Cardiac muscle cell (in vitro differentiated cells and primary cell): ENCODE results near the gene DOCK2. TPM values are rescaled to one million over a fixed set of nuclear protein-coding genes. Genes with fewer than 3 reads are reported as not detected.

ENCODE experiments used
- DNase-seq, 2 donors: peaks; one replicate each; pipeline versions ENCODE4 v3.0.0 to v3.0.0-alpha.2; 2010 to 2017; ENCODE audit warnings: low read depth in 1 of 2, low spot score in 1 of 2
- H3K27ac ChIP-seq: fragments of 200-600 bp; sonication (generic); 2 replicates; pipeline ENCODE4 v1.5.1; 2016
- H3K27me3 ChIP-seq: fragments of 200-600 bp; sonication (generic); 2 replicates; pipeline ENCODE4 v1.6.0; 2016; ENCODE audit warnings: control low read depth
- H3K36me3 ChIP-seq: fragments of 200-600 bp; sonication (generic); 2 replicates; pipeline ENCODE4 v1.5.1; 2016; ENCODE audit warnings: control low read depth
- H3K4me1 ChIP-seq: fragments of 200-600 bp; sonication (generic); 2 replicates; pipeline ENCODE4 v1.8.1; 2017; ENCODE audit warnings: low read depth, mild to moderate bottlenecking, mixed run types
- H3K4me3 ChIP-seq: fragments of 200-600 bp; sonication (generic); 2 replicates; pipeline ENCODE4 v1.5.1; 2016; ENCODE audit warnings: mild to moderate bottlenecking
- H3K9me3 ChIP-seq: fragments of 200-600 bp; sonication (generic); 2 replicates; pipeline ENCODE4 v1.5.1; 2017; ENCODE audit warnings: low read depth, mild to moderate bottlenecking, control low read depth
- polyA plus RNA-seq: library from polyadenylated mRNA; unstranded; fragments of >200 nt; fragmentation: Nextera tagmentation; extraction: Ambion mirVana; gene quantifications from 2 replicates; pipeline ENCODE4 v1.2.1, GENCODE V29; 2016
- total RNA-seq: library from RNA; depleted of rRNA; stranded (reverse); fragments of >200 nt; gene quantifications from 2 replicates; pipeline ENCODE4 v1.2.3, GENCODE V29; 2016
- TF ChIP-seq, protein P1 (sequence below): IDR thresholded peaks from 2 replicates; pipeline ENCODE4 v1.5.1; 2012; ENCODE audit warnings: low read depth, mild to moderate bottlenecking, low read length

DOCK2 gene
- total and polyA plus RNA-seq, 2 experiments from 2014 or later = 3.3 to 6.5 TPM

DNA sequence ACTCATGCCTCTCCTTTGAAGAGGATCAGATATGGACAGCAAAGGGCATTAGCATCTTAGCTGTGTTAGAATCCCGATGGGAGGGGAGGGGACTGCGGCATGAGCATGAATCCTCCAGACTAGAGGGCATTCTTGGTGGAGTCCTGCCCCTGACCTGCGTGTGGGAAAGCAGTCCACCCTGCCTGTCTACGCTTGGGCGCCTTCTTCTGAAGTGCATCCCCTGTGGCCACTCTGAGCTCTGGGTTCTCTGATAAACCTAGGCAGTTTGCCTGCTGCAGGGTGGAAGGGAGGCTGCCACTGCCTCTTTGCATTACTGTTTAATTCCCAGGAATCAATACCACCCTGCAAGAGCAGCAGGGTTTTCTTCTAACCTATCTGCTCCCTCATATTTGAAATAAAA, 173.9 kb downstream of the DOCK2 start:
- TF ChIP-seq, protein P1, sequence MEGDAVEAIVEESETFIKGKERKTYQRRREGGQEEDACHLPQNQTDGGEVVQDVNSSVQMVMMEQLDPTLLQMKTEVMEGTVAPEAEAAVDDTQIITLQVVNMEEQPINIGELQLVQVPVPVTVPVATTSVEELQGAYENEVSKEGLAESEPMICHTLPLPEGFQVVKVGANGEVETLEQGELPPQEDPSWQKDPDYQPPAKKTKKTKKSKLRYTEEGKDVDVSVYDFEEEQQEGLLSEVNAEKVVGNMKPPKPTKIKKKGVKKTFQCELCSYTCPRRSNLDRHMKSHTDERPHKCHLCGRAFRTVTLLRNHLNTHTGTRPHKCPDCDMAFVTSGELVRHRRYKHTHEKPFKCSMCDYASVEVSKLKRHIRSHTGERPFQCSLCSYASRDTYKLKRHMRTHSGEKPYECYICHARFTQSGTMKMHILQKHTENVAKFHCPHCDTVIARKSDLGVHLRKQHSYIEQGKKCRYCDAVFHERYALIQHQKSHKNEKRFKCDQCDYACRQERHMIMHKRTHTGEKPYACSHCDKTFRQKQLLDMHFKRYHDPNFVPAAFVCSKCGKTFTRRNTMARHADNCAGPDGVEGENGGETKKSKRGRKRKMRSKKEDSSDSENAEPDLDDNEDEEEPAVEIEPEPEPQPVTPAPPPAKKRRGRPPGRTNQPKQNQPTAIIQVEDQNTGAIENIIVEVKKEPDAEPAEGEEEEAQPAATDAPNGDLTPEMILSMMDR = no peak
- peaks cover 4% of the 10 kb centered on the region for H3K4me1 ChIP-seq
- no peak for DNase-seq
- no peak overlapping the region for H3K27ac ChIP-seq
- H3K36me3 ChIP-seq = no peaks in the 10 kb centered on the region
- H3K4me3 ChIP-seq = no peak overlapping the region
- no peaks in the 10 kb centered on the region for H3K27me3 ChIP-seq
- H3K9me3 ChIP-seq = no peaks in the 10 kb centered on the region

DNA sequence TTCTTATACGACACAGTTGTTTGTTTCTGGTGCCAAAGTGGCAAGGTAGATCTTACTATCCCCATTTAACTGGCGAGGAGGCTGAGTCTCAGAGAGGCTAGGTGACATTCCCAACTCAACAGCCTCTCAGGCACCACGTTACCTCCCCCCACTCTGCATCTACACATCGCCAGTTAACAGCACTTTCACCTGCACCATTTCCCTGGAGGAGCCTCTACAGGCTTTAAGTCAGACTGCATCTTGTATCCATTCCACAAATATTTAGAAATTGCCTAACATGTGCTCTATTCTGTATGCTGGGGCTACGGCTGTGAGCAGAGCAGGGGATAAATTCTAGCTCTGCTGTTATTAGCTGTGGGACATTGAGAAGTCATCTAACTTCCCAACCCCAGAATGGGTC, 174.6 kb downstream of the DOCK2 start:
- H3K27me3 ChIP-seq = no peaks in the 10 kb centered on the region
- TF ChIP-seq, protein P1 = no peak
- DNase-seq = no peak
- H3K36me3 ChIP-seq = no peaks in the 10 kb centered on the region
- no peak overlapping the region for H3K4me3 ChIP-seq
- H3K9me3 ChIP-seq = no peaks in the 10 kb centered on the region
- H3K4me1 ChIP-seq = peaks cover 6% of the 10 kb centered on the region
- H3K27ac ChIP-seq = no peak overlapping the region

DNA sequence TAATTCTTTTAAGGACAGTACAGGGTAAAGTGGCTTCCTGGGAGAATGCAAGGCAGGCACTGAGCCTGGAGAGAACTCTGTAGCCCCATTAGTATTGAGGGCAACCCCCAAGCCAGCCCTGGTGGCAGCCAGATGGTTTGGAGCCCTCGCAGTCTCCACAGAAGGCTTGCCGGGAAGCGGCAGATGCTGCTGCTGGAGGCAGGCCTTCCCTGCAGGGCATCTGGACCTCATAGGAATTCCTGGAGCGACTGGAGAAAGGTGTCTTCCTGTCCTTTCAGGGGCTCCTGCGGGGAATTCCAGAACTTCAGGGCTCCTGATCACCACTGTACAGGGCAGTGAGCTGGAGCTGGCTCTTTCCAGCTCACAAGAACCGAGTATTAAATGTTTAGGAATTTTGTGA, 175.7 kb downstream of the DOCK2 start:
- peaks cover 6% of the 10 kb centered on the region for H3K4me1 ChIP-seq
- no peak for DNase-seq
- H3K9me3 ChIP-seq = no peaks in the 10 kb centered on the region
- no peaks in the 10 kb centered on the region for H3K27me3 ChIP-seq
- H3K36me3 ChIP-seq = no peaks in the 10 kb centered on the region
- H3K4me3 ChIP-seq = no peak overlapping the region
- no peak overlapping the region for H3K27ac ChIP-seq
- TF ChIP-seq, protein P1 = no peak

DNA sequence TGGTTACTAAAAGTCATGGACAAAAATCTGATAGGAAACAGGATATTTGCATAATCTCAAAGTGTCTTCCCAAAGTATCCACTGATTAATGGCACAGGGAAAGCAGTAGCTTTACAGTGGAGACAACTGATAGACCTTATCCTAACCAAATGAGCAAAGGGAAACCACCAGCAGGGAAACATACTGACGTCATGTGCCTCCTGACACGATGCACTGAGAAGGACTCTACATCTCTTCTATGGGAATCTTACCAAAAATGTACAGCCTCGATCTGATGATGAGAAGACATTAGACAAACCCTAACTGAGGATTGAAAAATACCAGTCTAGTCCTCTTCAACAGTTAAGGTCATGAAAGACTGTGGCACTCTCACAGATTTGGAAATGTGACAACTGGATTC, 177.0 kb downstream of the DOCK2 start:
- no peak overlapping the region for H3K4me3 ChIP-seq
- no peak for DNase-seq
- TF ChIP-seq, protein P1 = no peak
- no peaks in the 10 kb centered on the region for H3K27me3 ChIP-seq
- no peaks in the 10 kb centered on the region for H3K36me3 ChIP-seq
- H3K4me1 ChIP-seq = peaks cover 6% of the 10 kb centered on the region
- H3K27ac ChIP-seq = no peak overlapping the region
- no peaks in the 10 kb centered on the region for H3K9me3 ChIP-seq

DNA sequence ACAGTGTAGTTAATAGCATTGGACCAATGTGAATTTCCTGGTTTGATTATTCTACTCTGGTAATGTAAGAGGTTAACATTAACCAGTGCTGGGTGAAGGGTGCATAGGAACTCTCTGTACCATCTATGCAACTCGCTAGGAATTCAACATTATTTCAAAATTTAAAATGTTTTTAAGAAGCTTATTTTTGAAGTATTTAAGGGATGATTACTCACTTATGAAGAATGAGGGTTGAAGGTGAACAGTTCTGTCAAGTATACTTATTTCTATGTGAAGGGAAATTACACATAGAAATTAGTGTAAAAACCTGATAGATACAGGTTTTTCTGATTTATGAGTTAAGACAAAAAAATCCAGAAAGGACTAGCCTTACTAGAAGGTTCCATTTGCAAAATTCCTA, 177.4 kb downstream of the DOCK2 start:
- H3K4me1 ChIP-seq = peaks cover 6% of the 10 kb centered on the region
- no peaks in the 10 kb centered on the region for H3K27me3 ChIP-seq
- H3K36me3 ChIP-seq = no peaks in the 10 kb centered on the region
- DNase-seq = no peak
- no peaks in the 10 kb centered on the region for H3K9me3 ChIP-seq
- H3K27ac ChIP-seq = no peak overlapping the region
- TF ChIP-seq, protein P1 = no peak
- no peak overlapping the region for H3K4me3 ChIP-seq

DNA sequence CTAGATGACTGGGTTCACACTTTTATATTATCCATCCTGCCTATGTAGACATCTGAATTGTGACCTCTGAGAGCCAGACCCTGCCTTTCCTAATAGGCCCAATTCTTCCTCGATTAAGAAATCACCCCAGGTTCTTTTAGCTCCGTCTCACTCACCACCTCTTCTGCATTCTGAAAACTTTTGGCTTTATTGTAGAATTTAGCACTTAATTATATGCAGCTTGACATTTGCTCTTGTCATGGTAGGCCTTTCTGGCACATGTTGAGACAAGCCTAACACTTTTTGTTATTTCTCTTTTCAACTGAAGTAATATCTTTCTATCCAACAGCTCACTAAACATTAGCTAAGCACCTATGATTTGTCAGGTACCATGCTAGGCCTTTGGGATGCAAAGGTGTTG, 180.0 kb downstream of the DOCK2 start:
- TF ChIP-seq, protein P1 = no peak
- Histone ChIP-seq H3K36me3 (no peaks in the 10 kb centered on the region), H3K9me3 (no peaks in the 10 kb centered on the region), H3K27ac (no peak overlapping the region), H3K4me1 (peaks cover 6% of the 10 kb centered on the region), H3K27me3 (no peaks in the 10 kb centered on the region), H3K4me3 (no peak overlapping the region)
- DNase-seq = no peak
